ENCODE measurements around the gene KRTAP12-2.

The KRTAP12-2 gene

GRCh38 chr21:44708866-44709425 is 42.2 kb upstream of the KRTAP12-2 start:
- H3K4me1 ChIP-seq (ENCODE audit: control insufficient read depth, insufficient read depth, low read length) = peaks cover 70% of the 10 kb centered on the region
- H3K9me3 ChIP-seq (ENCODE audit: control insufficient read depth, insufficient read depth, low read length) = no peaks in the 10 kb centered on the region
- no peaks in the 10 kb centered on the region for H3K36me3 ChIP-seq (ENCODE audit: control insufficient read depth, insufficient read depth, low read length)
- H3K27ac ChIP-seq (ENCODE audit: low read depth, low read length) = no peak overlapping the region
- H3K4me3 ChIP-seq (ENCODE audit: low read depth, low read length) = peak overlapping the region; percentile 52
- H3K9ac ChIP-seq (ENCODE audit: low read depth, low read length) = no peak overlapping the region
- H3K27me3 ChIP-seq (ENCODE audit: control insufficient read depth, insufficient read depth, low read length) = peaks cover 77% of the 10 kb centered on the region

DNA sequence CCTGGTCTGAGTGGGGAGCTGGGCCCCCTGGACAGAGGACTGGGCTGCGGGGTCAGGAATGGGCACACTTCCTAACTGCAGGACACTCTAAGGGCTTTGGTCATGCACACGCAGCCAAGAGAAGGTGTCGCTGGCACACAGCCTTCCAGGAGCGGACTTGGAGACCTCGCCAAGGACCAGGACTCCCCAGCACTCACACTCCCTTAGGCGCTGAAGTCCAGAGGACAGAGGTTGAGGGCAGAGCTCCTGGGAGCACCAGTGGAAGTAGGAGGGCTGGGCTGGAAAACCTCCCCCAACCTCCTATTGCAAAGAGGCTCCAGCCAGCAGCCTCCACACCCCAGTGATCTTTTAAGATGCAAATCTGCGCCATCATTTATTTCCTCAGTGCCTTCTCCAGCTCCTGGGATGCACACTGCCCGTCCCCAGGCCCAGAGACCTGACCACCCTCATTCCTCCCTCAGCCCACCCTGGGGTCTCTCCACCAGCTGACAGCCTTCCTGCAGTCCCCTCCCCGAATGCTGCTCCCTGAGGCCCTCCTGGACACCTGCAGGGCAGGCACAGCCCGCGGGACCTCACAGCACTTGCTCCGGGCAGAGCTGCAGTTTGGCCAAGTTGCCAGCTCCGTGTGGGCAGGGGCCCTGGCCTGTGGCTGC is 41.6 kb upstream of the KRTAP12-2 start:
- Histone ChIP-seq H3K9me3 (ENCODE audit: control insufficient read depth, insufficient read depth, low read length) (no peaks in the 10 kb centered on the region), H3K4me1 (ENCODE audit: control insufficient read depth, insufficient read depth, low read length) (peaks cover 74% of the 10 kb centered on the region), H3K4me3 (ENCODE audit: low read depth, low read length) (peak overlapping the region; percentile 52), H3K27me3 (ENCODE audit: control insufficient read depth, insufficient read depth, low read length) (peaks cover 71% of the 10 kb centered on the region), H3K9ac (ENCODE audit: low read depth, low read length) (0 out of 2 replicates have a peak overlapping the region, but pooled peaks have one; percentile 6), H3K27ac (ENCODE audit: low read depth, low read length) (no peak overlapping the region), H3K36me3 (ENCODE audit: control insufficient read depth, insufficient read depth, low read length) (no peaks in the 10 kb centered on the region)

DNA sequence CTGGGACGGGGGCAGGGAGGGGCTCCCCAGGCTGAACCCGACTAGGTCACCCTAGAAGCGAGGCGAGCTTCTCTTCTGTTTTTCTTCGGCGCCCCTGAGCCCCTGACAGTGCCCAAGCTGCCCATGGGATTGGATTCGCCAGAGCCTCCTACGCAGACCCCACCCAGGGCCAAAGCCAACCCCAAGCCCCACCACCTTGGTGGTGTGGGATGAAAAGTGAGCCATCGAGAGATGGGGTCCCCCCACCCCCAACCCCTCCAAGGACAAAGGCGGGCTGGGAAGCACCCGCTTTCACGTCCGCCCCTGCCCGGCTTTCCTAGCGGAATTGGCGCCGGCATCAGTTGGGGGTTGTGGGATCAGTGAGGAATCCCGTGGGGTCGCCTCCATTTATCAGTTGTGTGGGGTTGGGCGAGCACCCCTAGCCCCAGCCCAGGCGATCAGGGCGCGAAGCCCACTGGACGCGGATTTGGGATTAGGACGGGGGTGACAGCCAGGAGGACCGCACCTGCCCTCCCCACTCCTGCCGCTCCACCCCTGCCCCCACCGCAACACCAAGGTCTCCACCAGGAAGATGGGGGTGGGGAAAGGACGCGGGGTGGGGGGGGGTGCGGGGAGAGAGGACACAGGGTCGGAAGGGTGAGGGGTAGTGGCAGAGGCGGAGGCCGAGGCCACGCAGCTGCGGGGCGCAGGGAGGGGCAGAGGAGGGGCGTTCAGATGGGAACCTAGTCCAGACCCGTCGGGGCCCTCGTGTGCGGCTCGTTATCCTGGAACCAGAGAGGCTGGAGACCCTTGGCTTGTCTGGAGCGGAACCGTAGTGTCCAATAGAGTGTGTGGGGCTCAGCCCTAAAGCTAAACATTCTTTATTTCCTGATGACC is 40.2 kb upstream of the KRTAP12-2 start:
- Histone ChIP-seq H3K27me3 (ENCODE audit: control insufficient read depth, insufficient read depth, low read length) (peaks cover 57% of the 10 kb centered on the region), H3K27ac (ENCODE audit: low read depth, low read length) (peak overlapping the region; percentile 14), H3K4me3 (ENCODE audit: low read depth, low read length) (peak overlapping the region; percentile 56), H3K4me1 (ENCODE audit: control insufficient read depth, insufficient read depth, low read length) (peaks cover 77% of the 10 kb centered on the region), H3K9me3 (ENCODE audit: control insufficient read depth, insufficient read depth, low read length) (no peaks in the 10 kb centered on the region), H3K36me3 (ENCODE audit: control insufficient read depth, insufficient read depth, low read length) (no peaks in the 10 kb centered on the region), H3K9ac (ENCODE audit: low read depth, low read length) (peak overlapping the region; percentile 15; the same call in 1 of the 2 replicates)

GRCh38 chr21:44706026-44706705 is 39.4 kb upstream of the KRTAP12-2 start:
- Histone ChIP-seq H3K4me1 (ENCODE audit: control insufficient read depth, insufficient read depth, low read length) (peaks cover 79% of the 10 kb centered on the region), H3K9me3 (ENCODE audit: control insufficient read depth, insufficient read depth, low read length) (no peaks in the 10 kb centered on the region), H3K27ac (ENCODE audit: low read depth, low read length) (peak overlapping the region; percentile 63), H3K9ac (ENCODE audit: low read depth, low read length) (peak overlapping the region; percentile 15; the same call in 1 of the 2 replicates), H3K27me3 (ENCODE audit: control insufficient read depth, insufficient read depth, low read length) (peaks cover 50% of the 10 kb centered on the region), H3K36me3 (ENCODE audit: control insufficient read depth, insufficient read depth, low read length) (no peaks in the 10 kb centered on the region), H3K4me3 (ENCODE audit: low read depth, low read length) (peak overlapping the region; percentile 56)

DNA sequence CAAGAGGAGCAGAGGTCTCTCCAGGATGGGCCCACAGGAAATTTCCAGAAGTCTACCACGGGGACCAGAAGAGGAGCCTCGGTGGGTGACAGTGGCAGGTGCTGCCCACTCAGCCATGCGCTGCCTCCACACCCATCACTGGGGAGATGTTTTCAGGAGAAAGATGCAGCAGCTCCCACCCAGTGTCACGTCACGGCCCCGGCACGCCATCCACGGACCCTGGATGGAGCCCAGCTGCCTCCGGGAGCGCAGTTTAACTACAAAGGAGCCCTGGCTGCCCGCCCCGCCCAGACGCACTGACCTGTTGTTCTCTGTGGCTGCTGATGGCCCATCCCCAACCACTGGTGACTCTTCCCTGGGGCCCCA is 37.9 kb upstream of the KRTAP12-2 start:
- Histone ChIP-seq H3K27me3 (ENCODE audit: control insufficient read depth, insufficient read depth, low read length) (peaks cover 34% of the 10 kb centered on the region), H3K27ac (ENCODE audit: low read depth, low read length) (peak overlapping the region; percentile 57), H3K4me1 (ENCODE audit: control insufficient read depth, insufficient read depth, low read length) (peaks cover 67% of the 10 kb centered on the region), H3K9ac (ENCODE audit: low read depth, low read length) (no peak overlapping the region), H3K36me3 (ENCODE audit: control insufficient read depth, insufficient read depth, low read length) (no peaks in the 10 kb centered on the region), H3K9me3 (ENCODE audit: control insufficient read depth, insufficient read depth, low read length) (no peaks in the 10 kb centered on the region), H3K4me3 (ENCODE audit: low read depth, low read length) (peak overlapping the region; percentile 34; the same call in 1 of the 2 replicates)

DNA sequence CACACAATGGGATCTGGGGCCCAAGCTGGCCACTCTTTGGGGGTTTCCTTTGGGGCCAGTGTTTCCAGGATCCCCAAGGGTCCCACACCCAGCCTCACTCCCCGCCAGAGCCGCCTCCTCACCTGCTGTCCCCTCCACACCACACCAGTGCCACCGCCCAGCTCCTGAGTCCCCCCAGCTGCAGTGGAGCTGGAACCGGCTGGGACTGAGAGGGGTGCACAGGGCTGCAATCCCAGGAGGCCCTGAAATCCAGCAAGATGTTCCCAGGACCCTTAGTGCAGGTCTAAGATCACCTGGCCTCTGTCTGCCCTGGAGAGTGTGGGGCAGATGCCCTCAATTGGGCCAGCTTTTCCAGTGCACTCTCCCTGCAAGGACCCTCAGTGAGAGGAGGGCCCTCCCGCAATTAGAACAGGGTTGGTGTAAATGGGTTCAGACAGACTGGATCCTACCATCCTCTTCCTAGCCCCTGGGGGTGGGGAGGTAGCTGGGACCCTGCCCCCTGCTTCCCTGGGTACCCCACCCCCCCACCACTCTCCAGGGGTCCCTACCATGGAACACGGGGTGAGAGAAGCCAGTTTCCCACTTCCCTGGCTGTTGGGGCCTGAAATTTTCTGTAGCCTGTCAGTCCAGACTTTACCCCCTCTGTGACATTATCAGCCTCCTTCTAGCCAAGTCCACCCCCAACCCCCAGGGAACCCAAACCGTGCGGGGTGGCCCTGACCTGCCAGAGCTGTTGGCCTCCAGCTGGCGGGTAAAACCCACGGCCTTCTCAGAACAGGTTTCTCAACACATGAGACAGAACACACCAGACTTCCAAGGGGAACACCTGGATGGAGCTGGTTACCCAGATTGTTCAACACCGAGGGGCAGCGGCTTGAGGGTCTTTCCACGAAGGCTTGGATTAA is 37.3 kb upstream of the KRTAP12-2 start:
- Histone ChIP-seq H3K9me3 (ENCODE audit: control insufficient read depth, insufficient read depth, low read length) (no peaks in the 10 kb centered on the region), H3K4me1 (ENCODE audit: control insufficient read depth, insufficient read depth, low read length) (peaks cover 65% of the 10 kb centered on the region), H3K36me3 (ENCODE audit: control insufficient read depth, insufficient read depth, low read length) (no peaks in the 10 kb centered on the region), H3K9ac (ENCODE audit: low read depth, low read length) (no peak overlapping the region), H3K4me3 (ENCODE audit: low read depth, low read length) (peak overlapping the region; percentile 34; the same call in 1 of the 2 replicates), H3K27me3 (ENCODE audit: control insufficient read depth, insufficient read depth, low read length) (peaks cover 28% of the 10 kb centered on the region), H3K27ac (ENCODE audit: low read depth, low read length) (peak overlapping the region; percentile 57)

DNA sequence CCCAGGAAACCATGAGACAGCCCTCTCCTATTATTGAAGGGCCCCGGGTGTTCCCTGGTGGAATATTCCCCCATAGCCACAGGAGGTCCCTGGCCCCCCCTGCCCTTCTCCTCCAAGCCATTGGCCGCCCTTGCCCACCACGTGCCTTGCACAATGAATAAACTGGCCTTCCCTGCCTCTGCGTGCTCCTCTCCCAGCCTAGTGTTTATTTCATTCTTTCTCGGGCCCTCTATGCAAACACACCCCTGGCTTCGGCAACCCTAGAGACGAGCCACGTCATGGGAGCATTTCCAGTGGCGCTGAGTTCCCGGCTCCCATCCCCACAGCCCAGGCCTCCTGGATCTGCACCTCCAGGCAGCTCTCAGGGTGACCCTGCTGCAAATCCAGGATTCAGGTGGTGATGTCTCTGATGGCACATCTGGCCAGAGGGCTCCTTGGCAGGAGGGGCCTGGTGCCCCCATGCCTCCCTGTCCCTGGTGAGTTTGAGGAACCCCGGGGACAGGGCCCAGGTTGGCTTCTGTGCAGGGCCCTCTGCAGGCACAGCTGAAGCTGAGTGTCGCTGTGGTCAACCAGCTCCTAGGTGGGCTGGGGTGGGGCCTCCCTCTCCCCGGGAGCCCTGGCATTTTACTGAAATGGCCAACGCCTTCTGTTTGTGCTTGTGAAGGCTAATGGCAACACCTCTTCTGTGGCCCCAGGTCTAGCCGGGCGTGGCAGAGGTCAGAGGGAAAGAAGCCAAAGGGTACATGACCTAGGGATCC is 36.4 kb upstream of the KRTAP12-2 start:
- no peak overlapping the region for H3K9ac ChIP-seq (ENCODE audit: low read depth, low read length)
- H3K36me3 ChIP-seq (ENCODE audit: control insufficient read depth, insufficient read depth, low read length) = no peaks in the 10 kb centered on the region
- peaks cover 20% of the 10 kb centered on the region for H3K27me3 ChIP-seq (ENCODE audit: control insufficient read depth, insufficient read depth, low read length)
- no peak overlapping the region for H3K4me3 ChIP-seq (ENCODE audit: low read depth, low read length)
- peaks cover 60% of the 10 kb centered on the region for H3K4me1 ChIP-seq (ENCODE audit: control insufficient read depth, insufficient read depth, low read length)
- H3K27ac ChIP-seq (ENCODE audit: low read depth, low read length) = no peak overlapping the region
- no peaks in the 10 kb centered on the region for H3K9me3 ChIP-seq (ENCODE audit: control insufficient read depth, insufficient read depth, low read length)

GRCh38 chr21:44702111-44702972 is 35.6 kb upstream of the KRTAP12-2 start:
- Histone ChIP-seq H3K36me3 (ENCODE audit: control insufficient read depth, insufficient read depth, low read length) (no peaks in the 10 kb centered on the region), H3K4me3 (ENCODE audit: low read depth, low read length) (no peak overlapping the region), H3K9me3 (ENCODE audit: control insufficient read depth, insufficient read depth, low read length) (no peaks in the 10 kb centered on the region), H3K27me3 (ENCODE audit: control insufficient read depth, insufficient read depth, low read length) (peaks cover 13% of the 10 kb centered on the region), H3K9ac (ENCODE audit: low read depth, low read length) (no peak overlapping the region), H3K27ac (ENCODE audit: low read depth, low read length) (no peak overlapping the region), H3K4me1 (ENCODE audit: control insufficient read depth, insufficient read depth, low read length) (peaks cover 62% of the 10 kb centered on the region)

GRCh38 chr21:44701541-44701940 is 34.8 kb upstream of the KRTAP12-2 start:
- no peaks in the 10 kb centered on the region for H3K9me3 ChIP-seq (ENCODE audit: control insufficient read depth, insufficient read depth, low read length)
- no peaks in the 10 kb centered on the region for H3K36me3 ChIP-seq (ENCODE audit: control insufficient read depth, insufficient read depth, low read length)
- H3K9ac ChIP-seq (ENCODE audit: low read depth, low read length) = no peak overlapping the region
- no peak overlapping the region for H3K27ac ChIP-seq (ENCODE audit: low read depth, low read length)
- H3K4me3 ChIP-seq (ENCODE audit: low read depth, low read length) = no peak overlapping the region
- H3K27me3 ChIP-seq (ENCODE audit: control insufficient read depth, insufficient read depth, low read length) = peaks cover 6% of the 10 kb centered on the region
- peaks cover 63% of the 10 kb centered on the region for H3K4me1 ChIP-seq (ENCODE audit: control insufficient read depth, insufficient read depth, low read length)

Data from HUES48 (cell line).